Measurements from ENCODE around the gene PGAP6. TPM values are rescaled to one million over a fixed set of nuclear protein-coding genes. Genes with fewer than 3 reads are reported as not detected.

PGAP6 gene
- total and polyA plus RNA-seq, 2 of the 4 experiments (the other 2 are of a cell fraction): 49.1 to 124 TPM

DNA sequence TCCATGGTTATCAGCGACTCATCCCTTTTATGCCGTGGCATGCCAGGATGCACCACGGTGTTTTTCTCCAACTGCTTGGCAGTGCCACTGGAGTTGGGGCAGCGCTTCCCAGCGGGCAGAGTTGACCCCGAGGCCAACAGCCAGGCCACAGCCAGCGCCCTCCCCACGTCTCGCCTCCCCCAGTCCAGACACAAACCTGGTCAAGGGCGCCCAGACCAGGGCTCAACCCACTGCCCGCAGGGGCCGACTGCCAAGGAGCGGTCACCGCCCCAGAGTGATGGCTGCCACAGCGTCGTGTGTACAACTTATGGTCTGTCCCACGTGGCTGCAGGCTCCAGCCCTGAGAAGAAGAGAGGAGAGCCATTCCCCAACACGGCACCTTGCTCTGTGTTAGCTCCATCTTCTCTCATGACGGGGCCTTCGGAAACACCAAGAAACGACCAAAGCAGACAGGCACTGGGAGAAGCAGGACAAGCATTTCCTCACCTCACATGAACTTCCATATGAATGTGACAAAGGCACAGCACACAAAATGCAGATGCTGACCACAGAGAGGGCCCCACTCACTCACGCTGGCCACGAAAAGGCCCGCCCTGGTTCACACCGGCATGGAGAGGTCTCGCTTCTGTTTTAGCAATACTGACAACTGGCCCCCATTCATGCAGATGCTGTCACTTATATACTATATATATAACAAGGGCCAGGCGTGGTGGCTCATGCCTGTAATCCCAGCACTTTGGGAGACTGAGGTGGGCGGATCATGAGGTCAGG, 56.2 kb downstream of the PGAP6 start:
- no peak overlapping the region for H3K14ac ChIP-seq (replicated peaks; ENCODE audit: low read depth, low read length)
- ATAC-seq (ENCODE audit: low read depth) (no peak), DNase-seq (no peak)
- no peak overlapping the region for H2BK15ac ChIP-seq (ENCODE audit: low read depth, low read length)
- no peak overlapping the region for H3K4ac ChIP-seq (ENCODE audit: low read depth, low read length)
- H3K79me1 ChIP-seq (ENCODE audit: low read depth in 1 of 2, low read length in 2 of 2): peaks cover 30 to 69% of the 10 kb centered on the region in 2 experiments
- peaks cover 9% of the 10 kb centered on the region for H3K4me1 ChIP-seq (ENCODE audit: control insufficient read depth, insufficient read depth, low read length)
- H3K27me3 ChIP-seq (ENCODE audit: control insufficient read depth, insufficient read depth, low read length): no peaks in the 10 kb centered on the region
- no peak overlapping the region for H3K56ac ChIP-seq (ENCODE audit: extremely low read depth, insufficient read depth, low read length)
- dilution Hi-C loops (cut with HindIII; ENCODE audit: low sequenced_read_pairs, unreplicated experiment) (no loop called here), intact Hi-C loops (cut with micrococcal nuclease) (no loop called here), in situ Hi-C loops (cut with MboI; ENCODE audit: low sequenced_read_pairs) (no loop called here)
- no peaks in the 10 kb centered on the region; the same call in 1 of the 2 replicates for H3K36me3 ChIP-seq (ENCODE audit: control insufficient read depth, insufficient read depth, low read length)
- peaks cover 79% of the 10 kb centered on the region for H4K20me1 ChIP-seq (ENCODE audit: insufficient read depth, low read length)
- no peak overlapping the region for H3K18ac ChIP-seq (ENCODE audit: low read depth, low read length)
- ChIA-PET CTCF (no interaction called here), POLR2A (ENCODE audit: unreplicated experiment) (no interaction called here)
- no TSS peak for BruUV-seq (replicated peaks)
- H4K5ac ChIP-seq (ENCODE audit: low read depth, low read length): no peak overlapping the region
- no peak overlapping the region for H2BK20ac ChIP-seq (ENCODE audit: low read depth, low read length)
- no peak for TF ChIP-seq MAZ (IDR thresholded peaks at IDR 0.05; ENCODE audit: borderline replicate concordance, low read depth, low read length)
- TF ChIP-seq RFX5 (IDR thresholded peaks at IDR 0.05; ENCODE audit: low read depth, low read length): no peak
- TF ChIP-seq POLR2A (IDR thresholded peaks at IDR 0.05; ENCODE audit: low read depth, low read length): no peak
- no peak for TF ChIP-seq SMC3 (IDR thresholded peaks at IDR 0.05; ENCODE audit: low read depth, low read length)
- no peak for TF ChIP-seq ELK1 (IDR thresholded peaks at IDR 0.05; ENCODE audit: borderline replicate concordance, low read depth, low read length)
- no peak for TF ChIP-seq RCOR1 (IDR thresholded peaks at IDR 0.05; ENCODE audit: insufficient replicate concordance, low read length)
- TF ChIP-seq MXI1 (IDR thresholded peaks at IDR 0.05; ENCODE audit: borderline replicate concordance, low read depth, low read length): no peak
- TF ChIP-seq FOS (IDR thresholded peaks at IDR 0.05; ENCODE audit: low read depth, low read length): no peak
- TF ChIP-seq CHD1 (IDR thresholded peaks at IDR 0.05; ENCODE audit: low read depth, low read length): no peak
- no peak for TF ChIP-seq NFE2L2 (IDR thresholded peaks at IDR 0.05; ENCODE audit: low read depth, low read length)
- no peak for TF ChIP-seq MAFK (IDR thresholded peaks at IDR 0.05; ENCODE audit: low read depth, low read length)
- no peak for TF ChIP-seq RAD21 (IDR thresholded peaks at IDR 0.05; ENCODE audit: low read length)
- no peak for TF ChIP-seq CEBPB (IDR thresholded peaks at IDR 0.05; ENCODE audit: low read depth, low read length)
- no peak for TF ChIP-seq BHLHE40 (IDR thresholded peaks at IDR 0.05; ENCODE audit: low read depth, low read length)
- TF ChIP-seq, protein P1, sequence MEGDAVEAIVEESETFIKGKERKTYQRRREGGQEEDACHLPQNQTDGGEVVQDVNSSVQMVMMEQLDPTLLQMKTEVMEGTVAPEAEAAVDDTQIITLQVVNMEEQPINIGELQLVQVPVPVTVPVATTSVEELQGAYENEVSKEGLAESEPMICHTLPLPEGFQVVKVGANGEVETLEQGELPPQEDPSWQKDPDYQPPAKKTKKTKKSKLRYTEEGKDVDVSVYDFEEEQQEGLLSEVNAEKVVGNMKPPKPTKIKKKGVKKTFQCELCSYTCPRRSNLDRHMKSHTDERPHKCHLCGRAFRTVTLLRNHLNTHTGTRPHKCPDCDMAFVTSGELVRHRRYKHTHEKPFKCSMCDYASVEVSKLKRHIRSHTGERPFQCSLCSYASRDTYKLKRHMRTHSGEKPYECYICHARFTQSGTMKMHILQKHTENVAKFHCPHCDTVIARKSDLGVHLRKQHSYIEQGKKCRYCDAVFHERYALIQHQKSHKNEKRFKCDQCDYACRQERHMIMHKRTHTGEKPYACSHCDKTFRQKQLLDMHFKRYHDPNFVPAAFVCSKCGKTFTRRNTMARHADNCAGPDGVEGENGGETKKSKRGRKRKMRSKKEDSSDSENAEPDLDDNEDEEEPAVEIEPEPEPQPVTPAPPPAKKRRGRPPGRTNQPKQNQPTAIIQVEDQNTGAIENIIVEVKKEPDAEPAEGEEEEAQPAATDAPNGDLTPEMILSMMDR (conservative IDR thresholded peaks at IDR 0.05; ENCODE audit: low read depth, low read length): no peak
- H3K9me3 ChIP-seq (ENCODE audit: control insufficient read depth, insufficient read depth, low read length): no peaks in the 10 kb centered on the region
- peaks cover 26% of the 10 kb centered on the region for H3K9me1 ChIP-seq (ENCODE audit: insufficient read depth, low read length)
- H3K9ac ChIP-seq (ENCODE audit: low read depth, low read length): no peak overlapping the region
- H2AFZ ChIP-seq (replicated peaks; ENCODE audit: low read length, poor library complexity): no peak overlapping the region
- H2AK9ac ChIP-seq (replicated peaks; ENCODE audit: low read depth, low read length, poor library complexity): peak overlapping the region; percentile 44
- no peak overlapping the region for H4K91ac ChIP-seq (ENCODE audit: insufficient read depth, low read depth, low read length)
- H3K4me2 ChIP-seq (ENCODE audit: low read depth, low read length): no peak overlapping the region
- H3K27ac ChIP-seq (ENCODE audit: insufficient read depth, low read length): no peak overlapping the region
- no peak overlapping the region for H4K8ac ChIP-seq (ENCODE audit: low read depth in 2 of 2, low read length in 2 of 2)
- H3K23ac ChIP-seq (ENCODE audit: low read depth, low read length): no peak overlapping the region
- H2BK5ac ChIP-seq (ENCODE audit: low read depth, low read length, poor library complexity, severe bottlenecking): no peak overlapping the region
- no peak overlapping the region for H2BK120ac ChIP-seq (ENCODE audit: low read depth, low read length)
- no peak overlapping the region for H3K4me3 ChIP-seq (ENCODE audit: insufficient read depth, low read depth, low read length)
- 94% methylated on average over 18 of the region's 28 CpGs; no CpG with 5 or more reads in 1 of the 2 experiments for WGBS, 2 experiments (ENCODE audit: extremely low coverage in 2 of 2, insufficient read length in 1 of 2)
- H2AK5ac ChIP-seq (ENCODE audit: low read depth, low read length): peak overlapping the region; percentile 28; the same call in 1 of the 2 replicates
